ENCODE results near the gene ELMO1.

The ELMO1 gene

GRCh38 chr7:36820527-36821170, 628.0 kb downstream of the ELMO1 start:
- no peaks in the 10 kb centered on the region for H3K4me1 ChIP-seq (ENCODE audit: control insufficient read depth, insufficient read depth, low read length)

GRCh38 chr7:36819639-36820038, 629.0 kb downstream of the ELMO1 start:
- Histone ChIP-seq H3K27me3 (ENCODE audit: control insufficient read depth, insufficient read depth, low read length) (no peaks in the 10 kb centered on the region), H3K9me3 (ENCODE audit: control insufficient read depth, insufficient read depth, low read length) (no peaks in the 10 kb centered on the region), H3K4me3 (ENCODE audit: low read length) (no peak overlapping the region), H3K27ac (ENCODE audit: low read length) (no peak overlapping the region), H3K36me3 (ENCODE audit: control insufficient read depth, insufficient read depth, low read length) (no peaks in the 10 kb centered on the region), H3K4me1 (ENCODE audit: control insufficient read depth, insufficient read depth, low read length) (no peaks in the 10 kb centered on the region)
- no CpG with 5 or more reads among the region's 1 CpG for WGBS (ENCODE audit: insufficient coverage, insufficient read length)
- no peak for DNase-seq (ENCODE audit: low read depth, low spot score)

More at GRCh38 chr7:36820527-36821170, 628.0 kb downstream of the ELMO1 start:
- no peaks in the 10 kb centered on the region for H3K36me3 ChIP-seq (ENCODE audit: control insufficient read depth, insufficient read depth, low read length)
- H3K27me3 ChIP-seq (ENCODE audit: control insufficient read depth, insufficient read depth, low read length) = no peaks in the 10 kb centered on the region
- no peak for DNase-seq (ENCODE audit: low read depth, low spot score)
- no peak overlapping the region for H3K27ac ChIP-seq (ENCODE audit: low read length)
- H3K4me3 ChIP-seq (ENCODE audit: low read length) = no peak overlapping the region
- H3K9me3 ChIP-seq (ENCODE audit: control insufficient read depth, insufficient read depth, low read length) = no peaks in the 10 kb centered on the region

GRCh38 chr7:36814311-36814710, 634.4 kb downstream of the ELMO1 start:
- H3K36me3 ChIP-seq (ENCODE audit: control insufficient read depth, insufficient read depth, low read length) = no peaks in the 10 kb centered on the region
- H3K4me3 ChIP-seq (ENCODE audit: low read length) = no peak overlapping the region
- no peak for DNase-seq (ENCODE audit: low read depth, low spot score)
- H3K4me1 ChIP-seq (ENCODE audit: control insufficient read depth, insufficient read depth, low read length) = no peaks in the 10 kb centered on the region
- WGBS (ENCODE audit: insufficient coverage, insufficient read length) = no CpG with 5 or more reads among the region's 4 CpGs
- H3K27ac ChIP-seq (ENCODE audit: low read length) = no peak overlapping the region
- no peaks in the 10 kb centered on the region for H3K27me3 ChIP-seq (ENCODE audit: control insufficient read depth, insufficient read depth, low read length)
- no peaks in the 10 kb centered on the region for H3K9me3 ChIP-seq (ENCODE audit: control insufficient read depth, insufficient read depth, low read length)

GRCh38 chr7:36811807-36812206, 636.9 kb downstream of the ELMO1 start:
- Histone ChIP-seq H3K9me3 (ENCODE audit: control insufficient read depth, insufficient read depth, low read length) (no peaks in the 10 kb centered on the region), H3K4me3 (ENCODE audit: low read length) (no peak overlapping the region), H3K36me3 (ENCODE audit: control insufficient read depth, insufficient read depth, low read length) (no peaks in the 10 kb centered on the region), H3K27ac (ENCODE audit: low read length) (no peak overlapping the region), H3K27me3 (ENCODE audit: control insufficient read depth, insufficient read depth, low read length) (no peaks in the 10 kb centered on the region), H3K4me1 (ENCODE audit: control insufficient read depth, insufficient read depth, low read length) (no peaks in the 10 kb centered on the region)
- WGBS (ENCODE audit: insufficient coverage, insufficient read length) = no CpG with 5 or more reads among the region's 3 CpGs
- DNase-seq (ENCODE audit: low read depth, low spot score) = no peak

GRCh38 chr7:36810489-36810888, 638.2 kb downstream of the ELMO1 start:
- WGBS (ENCODE audit: insufficient coverage, insufficient read length) = no CpG with 5 or more reads among the region's 2 CpGs
- H3K9me3 ChIP-seq (ENCODE audit: control insufficient read depth, insufficient read depth, low read length) = no peaks in the 10 kb centered on the region
- H3K36me3 ChIP-seq (ENCODE audit: control insufficient read depth, insufficient read depth, low read length) = no peaks in the 10 kb centered on the region
- no peak overlapping the region for H3K27ac ChIP-seq (ENCODE audit: low read length)
- H3K4me3 ChIP-seq (ENCODE audit: low read length) = no peak overlapping the region
- no peaks in the 10 kb centered on the region for H3K4me1 ChIP-seq (ENCODE audit: control insufficient read depth, insufficient read depth, low read length)
- DNase-seq (ENCODE audit: low read depth, low spot score) = no peak
- H3K27me3 ChIP-seq (ENCODE audit: control insufficient read depth, insufficient read depth, low read length) = no peaks in the 10 kb centered on the region

- Histone ChIP-seq H3K9me3 (ENCODE audit: control insufficient read depth, insufficient read depth, low read length) (no peaks in the 10 kb centered on the region), H3K4me1 (ENCODE audit: control insufficient read depth, insufficient read depth, low read length) (no peaks in the 10 kb centered on the region), H3K27me3 (ENCODE audit: control insufficient read depth, insufficient read depth, low read length) (no peaks in the 10 kb centered on the region), H3K27ac (ENCODE audit: low read length) (no peak overlapping the region), H3K4me3 (ENCODE audit: low read length) (no peak overlapping the region), H3K36me3 (ENCODE audit: control insufficient read depth, insufficient read depth, low read length) (no peaks in the 10 kb centered on the region)
- no peak for DNase-seq (ENCODE audit: low read depth, low spot score)
- no CpG with 5 or more reads among the region's 1 CpG for WGBS (ENCODE audit: insufficient coverage, insufficient read length)
Measured at GRCh38 chr7:36810032-36810431, 638.6 kb downstream of the ELMO1 start.

- Histone ChIP-seq H3K27me3 (ENCODE audit: control insufficient read depth, insufficient read depth, low read length) (no peaks in the 10 kb centered on the region), H3K27ac (ENCODE audit: low read length) (no peak overlapping the region), H3K36me3 (ENCODE audit: control insufficient read depth, insufficient read depth, low read length) (no peaks in the 10 kb centered on the region), H3K4me3 (ENCODE audit: low read length) (no peak overlapping the region), H3K9me3 (ENCODE audit: control insufficient read depth, insufficient read depth, low read length) (no peaks in the 10 kb centered on the region), H3K4me1 (ENCODE audit: control insufficient read depth, insufficient read depth, low read length) (no peaks in the 10 kb centered on the region)
- no peak for DNase-seq (ENCODE audit: low read depth, low spot score)
- no CpG with 5 or more reads among the region's 3 CpGs for whole genome bisulfite sequencing (ENCODE audit: insufficient coverage, insufficient read length)
Measured at GRCh38 chr7:36809510-36809909, 639.2 kb downstream of the ELMO1 start.

GRCh38 chr7:36809086-36809485, 639.6 kb downstream of the ELMO1 start:
- Histone ChIP-seq H3K4me3 (ENCODE audit: low read length) (no peak overlapping the region), H3K9me3 (ENCODE audit: control insufficient read depth, insufficient read depth, low read length) (no peaks in the 10 kb centered on the region), H3K27ac (ENCODE audit: low read length) (no peak overlapping the region), H3K36me3 (ENCODE audit: control insufficient read depth, insufficient read depth, low read length) (no peaks in the 10 kb centered on the region), H3K27me3 (ENCODE audit: control insufficient read depth, insufficient read depth, low read length) (no peaks in the 10 kb centered on the region), H3K4me1 (ENCODE audit: control insufficient read depth, insufficient read depth, low read length) (no peaks in the 10 kb centered on the region)
- WGBS (ENCODE audit: insufficient coverage, insufficient read length) = no CpG with 5 or more reads among the region's 3 CpGs
- DNase-seq (ENCODE audit: low read depth, low spot score) = no peak

- no peaks in the 10 kb centered on the region for H3K27me3 ChIP-seq (ENCODE audit: control insufficient read depth, insufficient read depth, low read length)
- DNase-seq (ENCODE audit: low read depth, low spot score) = no peak
- no CpG with 5 or more reads among the region's 2 CpGs for WGBS (ENCODE audit: insufficient coverage, insufficient read length)
- no peak overlapping the region for H3K27ac ChIP-seq (ENCODE audit: low read length)
- H3K4me1 ChIP-seq (ENCODE audit: control insufficient read depth, insufficient read depth, low read length) = no peaks in the 10 kb centered on the region
- no peaks in the 10 kb centered on the region for H3K36me3 ChIP-seq (ENCODE audit: control insufficient read depth, insufficient read depth, low read length)
- H3K4me3 ChIP-seq (ENCODE audit: low read length) = no peak overlapping the region
- H3K9me3 ChIP-seq (ENCODE audit: control insufficient read depth, insufficient read depth, low read length) = no peaks in the 10 kb centered on the region
Measured at GRCh38 chr7:36806891-36807290, 641.8 kb downstream of the ELMO1 start.

Measured in iPS DF 6.9 (cell line).